ENCODE measurements around the gene EVI5L. TPM values are rescaled to one million over a fixed set of nuclear protein-coding genes. Genes with fewer than 3 reads are reported as not detected.

Gene EVI5L
- total RNA-seq, 1 donor from 2014 or later, result 15.9 TPM

- no peak for DNase-seq (ENCODE audit: low spot score)
Observed at GRCh38 chr19:7817801-7818200, 12.2 kb upstream of the EVI5L start.

- DNase-seq (ENCODE audit: low spot score), result no peak
Observed at GRCh38 chr19:7818806-7819205, 11.2 kb upstream of the EVI5L start.

GRCh38 chr19:7819337-7819736 lies 10.7 kb upstream of the EVI5L start:
- no peak for DNase-seq (ENCODE audit: low spot score)

GRCh38 chr19:7820588-7820987 lies 9.4 kb upstream of the EVI5L start:
- DNase-seq (ENCODE audit: low spot score), result no peak

GRCh38 chr19:7822910-7823515 lies 7.0 kb upstream of the EVI5L start:
- DNase-seq (ENCODE audit: low spot score), result no peak

- DNase-seq (ENCODE audit: low spot score), result no peak
Observed at GRCh38 chr19:7823686-7824301, 6.2 kb upstream of the EVI5L start.

- no peak for DNase-seq (ENCODE audit: low spot score)
Observed at GRCh38 chr19:7829166-7829520, 875 bp upstream of the EVI5L start.

GRCh38 chr19:7830272-7830771 lies 304 bp downstream of the EVI5L start:
- no peak for DNase-seq (ENCODE audit: low spot score)

- DNase-seq (ENCODE audit: low spot score), result no peak
Observed at GRCh38 chr19:7830823-7831222, 805 bp downstream of the EVI5L start.

GRCh38 chr19:7831452-7831851 lies 1.4 kb downstream of the EVI5L start:
- DNase-seq (ENCODE audit: low spot score), result no peak

- DNase-seq (ENCODE audit: low spot score), result no peak
Observed at GRCh38 chr19:7832009-7832408, 2.0 kb downstream of the EVI5L start.

GRCh38 chr19:7832781-7833180 lies 2.8 kb downstream of the EVI5L start:
- DNase-seq (ENCODE audit: low spot score), result no peak

GRCh38 chr19:7833225-7834099 lies 3.4 kb downstream of the EVI5L start:
- DNase-seq (ENCODE audit: low spot score), result peak; percentile 85

GRCh38 chr19:7839476-7839875 lies 9.5 kb downstream of the EVI5L start:
- DNase-seq (ENCODE audit: low spot score), result no peak

GRCh38 chr19:7840629-7841028 lies 10.6 kb downstream of the EVI5L start:
- DNase-seq (ENCODE audit: low spot score), result no peak

GRCh38 chr19:7841751-7842660 lies 12.0 kb downstream of the EVI5L start:
- DNase-seq (ENCODE audit: low spot score), result no peak

GRCh38 chr19:7842661-7843294 lies 12.8 kb downstream of the EVI5L start:
- DNase-seq (ENCODE audit: low spot score), result no peak

- DNase-seq (ENCODE audit: low spot score), result no peak
Observed at GRCh38 chr19:7843521-7843920, 13.5 kb downstream of the EVI5L start.

GRCh38 chr19:7844405-7844804 lies 14.4 kb downstream of the EVI5L start:
- DNase-seq (ENCODE audit: low spot score), result no peak

GRCh38 chr19:7844951-7845350 lies 14.9 kb downstream of the EVI5L start:
- no peak for DNase-seq (ENCODE audit: low spot score)

Measured in ureter (tissue), 1 donor.